Stimulated activated CD4-positive, alpha-beta T cell treated with anti-CD3 and anti-CD28 coated beads, TNF-alpha, amount 100 ng/mL, for 24 hours (primary cell): ENCODE results near the gene NARF.
A peak's percentile ranks its signal among the peaks of the same experiment; 100 is the strongest.
"Not testable (repeated sequence)": the region's sequence is repeated elsewhere in the genome, so short reads cannot be mapped to it uniquely, and the experiment has no call there.

Experiments used
- DNase-seq, 3 experiments: peaks; one replicate each; pipeline ENCODE4 v3.0.0-alpha.2; 2020; ENCODE audit warnings: low read depth in 3 of 3

NARF gene

GRCh38 chr17:82446124-82446523, 12.4 kb upstream of the NARF start:
- DNase-seq: no peak

GRCh38 chr17:82446649-82447048, 11.9 kb upstream of the NARF start:
- no peak for DNase-seq

GRCh38 chr17:82447876-82448275, 10.7 kb upstream of the NARF start:
- no peak for DNase-seq

GRCh38 chr17:82449131-82449882, 9.2 kb upstream of the NARF start:
- peak; percentile 27 to 70 (median 42) for DNase-seq

GRCh38 chr17:82449883-82450356, 8.6 kb upstream of the NARF start:
- DNase-seq: peak; percentile 15 to 47 (median 17)

GRCh38 chr17:82450357-82451106, 8.0 kb upstream of the NARF start, which contains the start of gene CYBC1:
Gene CYBC1 (minus strand): TSS chr17:82450752. CDS start chr17:82449254, 1,498 bp downstream.
- DNase-seq: peak; percentile 85 to 94 (median 93)

- no peak for DNase-seq
Observed at GRCh38 chr17:82452162-82452561, 6.4 kb upstream of the NARF start.

- not testable (repeated sequence) for DNase-seq
Observed at GRCh38 chr17:82453151-82453550, 5.4 kb upstream of the NARF start.

GRCh38 chr17:82453706-82454105, 4.8 kb upstream of the NARF start:
- DNase-seq: not testable (repeated sequence)

- DNase-seq: no peak
Observed at GRCh38 chr17:82457073-82457928, 1.2 kb upstream of the NARF start.

- peak in 1 of 3 experiments; percentile 83 for DNase-seq
Observed at GRCh38 chr17:82457929-82458178, 687 bp upstream of the NARF start.

GRCh38 chr17:82458885-82459424, 414 bp downstream of the NARF start:
- DNase-seq: no peak

- DNase-seq: not testable (repeated sequence)
Observed at GRCh38 chr17:82459936-82460335, 1.4 kb downstream of the NARF start.

GRCh38 chr17:82461827-82462524, 3.4 kb downstream of the NARF start:
- no peak for DNase-seq

GRCh38 chr17:82463391-82463790, 4.8 kb downstream of the NARF start:
- no peak for DNase-seq

GRCh38 chr17:82463925-82464566, 5.5 kb downstream of the NARF start:
- no peak for DNase-seq

GRCh38 chr17:82464567-82464929, 6.0 kb downstream of the NARF start:
- DNase-seq: no peak

GRCh38 chr17:82465023-82465603, 6.6 kb downstream of the NARF start:
- DNase-seq: no peak

- no peak for DNase-seq
Observed at GRCh38 chr17:82468692-82469091, 10.2 kb downstream of the NARF start.

GRCh38 chr17:82470065-82470464, 11.5 kb downstream of the NARF start:
- no peak for DNase-seq
